Mucosa of stomach (tissue), 1 donor: Measurements from ENCODE around the gene DDX10.

Experiments
- H3K27me3 ChIP-seq: one replicate; pipeline ENCODE4 v1.7.0; 2013; ENCODE audit warnings: mild to moderate bottlenecking, low read length; ENCODE audit not compliant: control insufficient read depth, insufficient read depth
- H3K36me3 ChIP-seq: one replicate; pipeline ENCODE4 v1.7.0; 2013; ENCODE audit warnings: low read length; ENCODE audit not compliant: control insufficient read depth, insufficient read depth
- H3K4me1 ChIP-seq: one replicate; pipeline ENCODE4 v1.7.0; 2013; ENCODE audit warnings: mild to moderate bottlenecking, low read length; ENCODE audit not compliant: control insufficient read depth, insufficient read depth
- H3K4me3 ChIP-seq: one replicate; pipeline ENCODE4 v1.7.0; 2013; ENCODE audit warnings: low read length
- H3K9ac ChIP-seq: one replicate; pipeline ENCODE4 v1.7.0; 2013; ENCODE audit warnings: mild to moderate bottlenecking, low read length, moderate library complexity
- H3K9me3 ChIP-seq: one replicate; pipeline ENCODE4 v1.7.0; 2013; ENCODE audit warnings: mild to moderate bottlenecking, low read length, moderate library complexity; ENCODE audit not compliant: control insufficient read depth
- donor health status: Pancreatic carcinoma.

Gene DDX10

DNA sequence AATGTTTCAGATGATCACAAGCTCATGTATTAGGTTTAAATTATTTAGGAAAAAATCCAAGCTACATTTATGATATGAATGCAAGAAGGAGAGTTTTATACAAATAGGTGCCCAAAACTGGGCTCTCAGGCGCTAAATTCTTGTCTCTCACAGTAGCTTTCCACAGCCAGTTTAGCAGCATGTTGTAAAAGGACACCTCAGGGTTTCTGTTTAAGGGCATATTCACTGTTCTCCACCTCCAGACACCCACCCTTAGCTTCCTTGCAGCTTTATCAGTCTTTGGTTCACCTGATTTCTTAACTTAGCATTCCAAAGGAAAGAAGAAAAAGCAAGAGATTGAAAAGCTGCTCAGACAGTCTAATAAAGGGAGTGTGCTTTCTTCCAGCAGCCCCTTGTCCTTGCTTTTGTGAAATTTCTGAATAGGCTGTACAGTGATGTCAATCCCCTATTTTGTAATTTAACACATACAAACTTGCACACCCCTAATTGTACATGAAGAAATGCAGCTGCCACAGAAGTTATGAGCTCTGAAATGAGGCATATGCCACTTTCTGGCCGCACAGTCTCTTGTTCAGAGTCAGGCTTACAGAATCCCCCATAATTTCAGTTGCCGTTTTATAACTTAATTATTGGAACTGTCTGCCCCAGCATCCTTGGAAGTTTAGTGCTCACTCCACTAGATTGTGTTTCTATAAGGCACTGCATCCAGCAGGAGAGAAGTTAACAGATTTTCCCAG, 262.1 kb downstream of the DDX10 start:
- H3K4me3 ChIP-seq = no peak overlapping the region
- H3K27me3 ChIP-seq = no peaks in the 10 kb centered on the region
- H3K9me3 ChIP-seq = no peaks in the 10 kb centered on the region
- no peaks in the 10 kb centered on the region for H3K36me3 ChIP-seq
- no peak overlapping the region for H3K9ac ChIP-seq
- no peaks in the 10 kb centered on the region for H3K4me1 ChIP-seq

DNA sequence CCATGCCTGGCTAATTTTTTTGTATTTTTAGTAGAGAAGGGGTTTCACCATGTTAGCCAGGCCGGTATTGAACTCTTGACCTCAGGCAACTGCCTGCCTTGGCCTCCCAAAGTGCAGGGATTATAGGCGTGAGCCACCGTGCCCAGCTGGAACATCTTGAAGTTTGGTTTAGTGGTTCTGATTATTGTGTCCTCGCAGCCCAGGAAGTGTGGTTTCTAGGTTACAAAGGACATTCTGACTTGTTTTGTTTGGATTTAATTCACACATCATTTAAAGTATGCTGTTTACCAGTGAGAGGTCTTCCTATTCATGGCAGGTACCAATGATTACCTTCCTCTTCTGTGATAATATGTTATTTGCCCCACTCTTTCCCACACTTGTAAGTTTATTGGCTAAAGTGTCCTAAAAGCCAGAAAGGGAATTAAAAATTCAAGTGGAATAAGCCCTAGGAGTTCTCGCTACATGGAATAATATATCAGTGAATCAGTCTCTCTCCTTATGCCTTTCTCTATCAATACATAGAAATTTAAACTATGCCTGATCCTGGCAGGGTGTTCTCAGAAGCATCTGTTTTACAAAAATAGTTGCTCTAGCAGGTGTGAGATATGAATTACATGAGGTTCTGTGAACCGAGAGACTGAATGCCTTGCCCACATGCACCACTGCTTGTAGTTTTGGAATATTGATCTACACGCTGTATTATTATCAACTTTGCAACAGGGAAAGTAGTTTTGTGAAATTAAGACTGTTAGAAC, 263.1 kb downstream of the DDX10 start:
- no peaks in the 10 kb centered on the region for H3K36me3 ChIP-seq

DNA sequence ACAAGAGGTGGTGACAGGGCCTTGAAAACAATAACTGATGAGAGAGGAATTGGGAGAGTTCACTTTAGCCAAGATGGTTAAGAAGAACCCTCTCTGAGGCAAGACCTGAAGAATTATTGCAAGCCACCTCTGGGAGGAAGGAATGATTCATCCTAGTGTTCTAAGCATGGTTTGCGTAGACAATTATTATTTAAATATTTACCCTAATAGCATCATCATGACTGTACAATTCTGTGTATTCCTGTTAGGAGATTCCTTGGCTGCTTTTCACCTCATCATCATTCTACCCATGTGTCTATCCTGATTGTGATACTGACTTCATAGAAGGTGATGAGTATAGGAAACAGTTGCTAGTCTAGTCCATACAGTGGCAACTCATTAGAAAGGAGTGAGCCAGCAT, 264.4 kb downstream of the DDX10 start:
- Histone ChIP-seq H3K4me3 (no peak overlapping the region), H3K27me3 (no peaks in the 10 kb centered on the region), H3K9me3 (no peaks in the 10 kb centered on the region), H3K9ac (no peak overlapping the region), H3K36me3 (no peaks in the 10 kb centered on the region), H3K4me1 (no peaks in the 10 kb centered on the region)

More for the DNA sequence above, 263.1 kb downstream of the DDX10 start:
- H3K4me1 ChIP-seq = no peaks in the 10 kb centered on the region
- H3K4me3 ChIP-seq = no peak overlapping the region
- no peaks in the 10 kb centered on the region for H3K9me3 ChIP-seq
- no peak overlapping the region for H3K9ac ChIP-seq
- H3K27me3 ChIP-seq = no peaks in the 10 kb centered on the region

DNA sequence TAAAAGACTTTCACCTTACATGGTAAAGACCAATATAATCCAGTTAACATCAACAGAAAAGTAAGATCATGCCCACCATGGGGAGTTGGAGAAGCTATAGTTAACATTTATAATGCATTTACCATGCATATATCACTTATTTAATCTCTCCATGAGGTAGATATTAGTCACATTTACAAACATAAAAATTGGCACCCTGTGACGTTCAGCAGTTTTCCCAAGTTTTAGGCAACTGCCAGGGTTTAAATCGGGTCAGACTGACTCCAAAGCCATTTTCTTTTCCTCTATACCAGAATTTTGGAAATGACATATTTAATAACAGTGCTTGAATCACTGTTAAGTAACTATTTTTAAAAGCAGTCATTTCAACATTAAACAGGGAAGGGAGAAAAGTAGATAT, 266.3 kb downstream of the DDX10 start:
- Histone ChIP-seq H3K36me3 (no peaks in the 10 kb centered on the region), H3K9me3 (no peaks in the 10 kb centered on the region), H3K27me3 (no peaks in the 10 kb centered on the region)

DNA sequence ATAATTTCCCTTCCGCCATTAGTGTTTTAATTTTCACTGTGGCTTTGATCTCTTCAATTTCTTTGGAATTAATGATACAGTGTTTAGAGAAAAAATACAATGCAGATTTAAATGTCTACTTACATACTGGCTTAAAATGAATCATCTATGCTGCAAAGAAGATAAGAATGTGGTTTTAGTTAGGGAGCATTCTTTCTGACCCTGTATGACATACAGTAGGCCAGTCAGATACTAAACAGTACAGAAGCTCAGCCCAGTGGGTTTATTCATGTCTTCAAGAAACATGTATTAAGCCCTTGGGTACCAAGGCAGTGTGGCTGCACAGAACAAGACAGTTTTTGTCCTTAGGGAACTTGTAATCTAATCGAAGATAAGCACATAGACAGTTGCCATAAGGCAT, 268.8 kb downstream of the DDX10 start:
- H3K4me3 ChIP-seq = no peak overlapping the region
- H3K27me3 ChIP-seq = no peaks in the 10 kb centered on the region
- H3K36me3 ChIP-seq = no peaks in the 10 kb centered on the region
- no peaks in the 10 kb centered on the region for H3K9me3 ChIP-seq
- H3K9ac ChIP-seq = no peak overlapping the region
- no peaks in the 10 kb centered on the region for H3K4me1 ChIP-seq

More for the DNA sequence above, 266.3 kb downstream of the DDX10 start:
- Histone ChIP-seq H3K4me3 (no peak overlapping the region), H3K9ac (no peak overlapping the region), H3K4me1 (no peaks in the 10 kb centered on the region)

DNA sequence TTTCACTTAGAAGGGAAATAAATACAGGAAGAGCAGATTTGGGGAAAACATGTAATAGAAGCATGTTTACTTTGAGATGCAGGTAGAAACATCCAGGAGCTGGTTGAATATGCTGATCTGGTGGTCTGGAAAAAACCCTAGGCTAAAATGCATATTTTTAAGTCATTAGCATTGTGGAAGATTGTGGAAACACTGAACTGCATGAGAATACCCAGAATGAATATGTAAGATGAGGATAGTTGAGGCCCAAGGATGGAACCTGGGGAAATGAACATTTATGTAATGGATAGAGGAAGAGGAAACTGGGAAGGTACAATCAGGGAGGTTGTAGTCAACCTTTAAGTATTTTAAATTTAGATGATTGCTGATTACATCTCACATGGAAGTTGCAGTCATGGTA, 269.4 kb downstream of the DDX10 start:
- H3K9me3 ChIP-seq = no peaks in the 10 kb centered on the region

DNA sequence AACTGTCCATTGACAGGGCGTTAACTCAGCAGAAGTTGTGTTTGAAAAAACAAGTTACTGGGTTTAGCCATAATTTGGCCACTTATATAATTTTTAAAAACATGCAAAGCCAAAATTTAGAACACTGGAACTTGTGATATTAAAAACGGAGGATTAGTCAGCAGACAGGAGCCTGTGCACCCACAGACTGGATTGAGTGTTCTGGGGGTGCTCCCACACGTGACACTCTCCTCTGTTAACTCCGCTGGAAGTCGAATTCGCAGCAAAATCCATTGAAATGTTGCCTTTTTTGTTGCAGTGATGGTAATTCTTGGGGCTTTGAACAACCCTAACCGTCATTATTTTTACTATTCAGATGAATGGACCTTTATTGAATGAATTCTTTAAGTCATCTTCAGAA, 269.8 kb downstream of the DDX10 start:
- no peaks in the 10 kb centered on the region for H3K27me3 ChIP-seq
- H3K4me3 ChIP-seq = no peak overlapping the region
- no peaks in the 10 kb centered on the region for H3K4me1 ChIP-seq
- H3K36me3 ChIP-seq = no peaks in the 10 kb centered on the region
- H3K9ac ChIP-seq = no peak overlapping the region
- no peaks in the 10 kb centered on the region for H3K9me3 ChIP-seq

More for the DNA sequence above, 269.4 kb downstream of the DDX10 start:
- Histone ChIP-seq H3K36me3 (no peaks in the 10 kb centered on the region), H3K27me3 (no peaks in the 10 kb centered on the region), H3K9ac (no peak overlapping the region), H3K4me3 (no peak overlapping the region), H3K4me1 (no peaks in the 10 kb centered on the region)

DNA sequence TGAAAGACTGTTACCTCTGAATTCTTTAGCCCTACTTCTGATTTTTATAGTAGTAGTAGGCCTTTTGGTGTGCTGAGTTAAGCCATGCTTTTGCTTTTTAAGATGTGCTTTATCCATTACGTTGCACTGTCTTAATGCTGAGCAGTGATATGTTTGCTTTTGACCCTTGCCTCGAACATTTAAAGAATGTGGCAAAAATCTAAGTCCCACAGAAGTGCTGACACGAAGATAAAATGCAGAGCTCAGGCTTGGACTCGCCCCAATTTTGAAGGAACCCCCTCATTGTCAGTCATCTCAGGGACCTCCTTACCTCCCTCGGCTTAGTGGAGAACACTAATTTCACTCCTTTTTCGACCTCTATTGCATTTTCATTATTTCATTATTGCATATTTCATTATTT, 272.9 kb downstream of the DDX10 start:
- H3K9me3 ChIP-seq = no peaks in the 10 kb centered on the region
- no peaks in the 10 kb centered on the region for H3K36me3 ChIP-seq
- no peaks in the 10 kb centered on the region for H3K27me3 ChIP-seq
- no peak overlapping the region for H3K9ac ChIP-seq
- H3K4me1 ChIP-seq = no peaks in the 10 kb centered on the region
- H3K4me3 ChIP-seq = no peak overlapping the region

DNA sequence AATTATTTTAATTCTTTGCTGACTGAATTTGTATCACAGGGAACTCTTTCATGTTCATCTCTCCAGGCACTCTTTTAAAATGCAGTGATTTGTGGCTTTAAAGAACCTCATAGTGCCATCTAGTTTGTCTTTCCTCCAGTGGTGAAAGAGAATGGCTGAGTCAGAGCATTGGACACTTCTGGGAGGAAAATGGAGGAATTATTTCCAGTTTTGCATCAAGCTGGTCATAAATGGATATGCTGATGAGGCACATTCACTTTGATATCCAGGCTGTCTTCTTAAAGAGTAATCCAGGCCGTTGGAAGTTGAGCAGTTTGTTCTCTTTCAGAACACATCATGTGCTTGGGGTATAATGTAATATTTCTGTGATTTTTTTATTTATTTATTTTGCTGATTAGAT, 273.7 kb downstream of the DDX10 start:
- no peaks in the 10 kb centered on the region for H3K9me3 ChIP-seq
- H3K27me3 ChIP-seq = no peaks in the 10 kb centered on the region
- H3K4me3 ChIP-seq = no peak overlapping the region
- no peak overlapping the region for H3K9ac ChIP-seq
- H3K36me3 ChIP-seq = no peaks in the 10 kb centered on the region
- H3K4me1 ChIP-seq = no peaks in the 10 kb centered on the region

DNA sequence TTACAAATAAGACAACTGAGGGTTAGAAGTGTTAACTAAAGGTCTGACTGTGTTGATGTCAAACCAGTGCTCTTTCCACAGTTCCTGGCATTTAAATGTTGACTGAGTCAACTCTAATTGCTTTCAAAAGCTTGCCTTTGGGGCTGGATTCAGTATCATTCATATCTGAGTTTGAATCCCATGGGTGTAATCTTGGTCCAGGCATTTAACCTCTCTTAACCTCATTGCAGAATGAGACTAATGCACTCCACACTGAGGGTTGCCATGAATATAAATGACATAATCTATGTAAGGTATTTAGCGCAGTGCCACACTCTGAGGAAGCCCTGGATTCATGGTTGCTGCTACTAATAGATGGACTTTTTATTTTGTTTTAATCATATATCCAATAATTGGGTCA, 274.3 kb downstream of the DDX10 start:
- H3K4me3 ChIP-seq = no peak overlapping the region
- no peaks in the 10 kb centered on the region for H3K9me3 ChIP-seq
- H3K27me3 ChIP-seq = no peaks in the 10 kb centered on the region
- H3K36me3 ChIP-seq = no peaks in the 10 kb centered on the region
- H3K9ac ChIP-seq = no peak overlapping the region
- H3K4me1 ChIP-seq = no peaks in the 10 kb centered on the region

DNA sequence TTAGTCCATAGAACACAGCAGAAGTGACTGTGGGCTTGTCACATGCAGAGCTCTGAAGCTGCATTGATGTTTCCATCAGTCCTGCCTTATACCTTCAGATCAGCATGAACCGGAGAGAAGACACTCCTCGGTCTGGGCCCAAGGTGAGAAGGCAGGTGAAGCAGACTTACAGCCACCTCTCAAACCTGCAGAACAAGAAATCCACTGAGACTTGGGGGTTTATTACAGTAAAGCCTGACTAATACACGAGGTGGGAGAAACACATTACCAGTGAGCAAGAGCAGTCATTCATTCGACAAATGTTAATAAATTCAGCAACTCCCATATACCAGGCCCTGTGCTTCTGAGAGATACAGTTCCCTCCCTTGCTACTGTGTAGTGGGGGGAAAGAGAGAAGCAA, 279.0 kb downstream of the DDX10 start:
- Histone ChIP-seq H3K4me1 (no peaks in the 10 kb centered on the region), H3K4me3 (no peak overlapping the region), H3K27me3 (no peaks in the 10 kb centered on the region), H3K9ac (no peak overlapping the region), H3K9me3 (no peaks in the 10 kb centered on the region), H3K36me3 (no peaks in the 10 kb centered on the region)

DNA sequence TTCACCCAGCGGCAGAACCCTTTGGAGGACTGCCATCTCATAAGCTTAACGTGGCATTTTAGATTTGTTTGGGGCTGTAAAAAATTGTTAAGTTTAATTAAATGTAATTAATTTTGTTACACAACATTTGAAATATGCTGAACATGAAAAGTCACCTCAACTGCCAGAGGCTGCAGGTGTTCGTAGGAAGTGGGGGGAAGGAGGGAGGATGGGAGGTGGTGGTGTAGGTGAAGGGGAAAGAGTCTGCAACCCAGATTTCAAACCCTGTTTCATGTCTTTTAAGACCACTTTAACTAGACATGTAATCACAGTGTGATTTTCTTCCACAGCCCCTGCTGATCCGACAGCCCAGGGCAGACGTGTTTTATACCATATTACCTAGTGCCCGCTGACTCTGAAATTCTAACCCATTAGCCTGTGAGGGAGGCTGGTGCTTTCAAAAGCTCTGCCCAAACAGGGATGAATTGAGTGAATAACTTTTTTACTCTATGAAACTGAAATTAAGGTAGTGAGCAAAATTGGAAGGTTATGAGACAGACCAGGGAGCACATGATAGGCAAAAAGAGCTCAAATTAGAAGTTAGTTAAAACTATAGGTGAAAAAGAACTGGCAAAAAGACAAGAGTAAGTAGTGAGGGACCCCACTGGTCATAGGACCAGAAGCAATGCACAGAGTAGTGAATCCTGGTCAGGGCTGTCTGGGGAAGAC, 279.8 kb downstream of the DDX10 start:
- no peaks in the 10 kb centered on the region for H3K27me3 ChIP-seq
- no peaks in the 10 kb centered on the region for H3K36me3 ChIP-seq
- no peaks in the 10 kb centered on the region for H3K9me3 ChIP-seq
- H3K4me1 ChIP-seq = no peaks in the 10 kb centered on the region
- H3K4me3 ChIP-seq = no peak overlapping the region
- H3K9ac ChIP-seq = no peak overlapping the region
